WTC11 (cell line): ENCODE results near the gene MORN1. TPM values are rescaled to one million over a fixed set of nuclear protein-coding genes. Genes with fewer than 3 reads are reported as not detected.
A peak's percentile ranks its signal among the peaks of the same experiment; 100 is the strongest.

Source experiments
- ATAC-seq: fragments of 200-7000 bp; cut with Tn5 transposase; 2 replicates; pipeline ENCODE4 v1.10.0; 2021; ENCODE audit warnings: mild to moderate bottlenecking, moderate library complexity
- CTCF ChIA-PET: fragments of 300-600 bp; sonication (Branson Sonifier 250); formaldehyde crosslinking; loops from one replicate; lab custom pipeline; 2021; ENCODE audit warnings: antibody characterized with exemption; lab: Charles Lee
- POLR2A ChIA-PET: fragments of 350-600 bp; sonication (Branson Sonifier 250); formaldehyde crosslinking; loops from one replicate; lab custom pipeline; 2021; ENCODE audit warnings: antibody characterized with exemption; lab: Charles Lee
- DNase-seq: peaks from one replicate; pipeline ENCODE4 v3.0.0; 2021; ENCODE audit warnings: low spot score
- H3K27ac Mint-ChIP-seq: 2 replicates; pipeline ENCODE4 v1.8.0; 2021; ENCODE audit warnings: mixed read lengths
- H3K27me3 Mint-ChIP-seq: 2 replicates; pipeline ENCODE4 v1.8.0; 2021; ENCODE audit warnings: low read depth, mild to moderate bottlenecking, moderate library complexity, mixed read lengths
- H3K36me3 Mint-ChIP-seq: 2 replicates; pipeline ENCODE4 v1.8.0; 2021; ENCODE audit warnings: mixed read lengths
- H3K4me1 Mint-ChIP-seq: 2 replicates; pipeline ENCODE4 v1.8.0; 2022; ENCODE audit warnings: mixed read lengths
- H3K4me3 Mint-ChIP-seq: 2 replicates; pipeline ENCODE4 v1.8.0; 2021; ENCODE audit warnings: mild to moderate bottlenecking, moderate library complexity, mixed read lengths
- H3K9me3 Mint-ChIP-seq: 2 replicates; pipeline ENCODE4 v1.8.0; 2021; ENCODE audit warnings: mixed read lengths
- ARID4B ChIP-seq: sonication (generic); formaldehyde crosslinking; IDR thresholded peaks from 2 replicates; pipeline ENCODE4 v1.8.0; 2023; ENCODE audit warnings: missing genetic modification reagents, mild to moderate bottlenecking, borderline replicate concordance
- CDX4 ChIP-seq: fragments of 250-450 bp; sonication (Bioruptor Pico); IDR thresholded peaks from 2 replicates; pipeline ENCODE4 v1.9.0; 2021; ENCODE audit warnings: moderate library complexity, mild to moderate bottlenecking, inconsistent platforms, borderline replicate concordance
- CREB1 ChIP-seq: sonication (generic); formaldehyde crosslinking; IDR thresholded peaks from 2 replicates; pipeline ENCODE4 v1.8.0; 2023; ENCODE audit warnings: mild to moderate bottlenecking, missing genetic modification reagents
- FOXP1 ChIP-seq: sonication (generic); formaldehyde crosslinking; IDR thresholded peaks from 2 replicates; pipeline ENCODE4 v1.8.0; 2022; ENCODE audit warnings: missing genetic modification reagents, mild to moderate bottlenecking, moderate library complexity, borderline replicate concordance
- HMGXB4 ChIP-seq: sonication (generic); formaldehyde crosslinking; IDR thresholded peaks from 2 replicates; pipeline ENCODE4 v1.8.1; 2023; ENCODE audit warnings: mild to moderate bottlenecking, moderate library complexity, missing genetic modification reagents
- PREB ChIP-seq: sonication (generic); formaldehyde crosslinking; IDR thresholded peaks from 2 replicates; pipeline ENCODE4 v1.8.1; 2022; ENCODE audit warnings: mild to moderate bottlenecking, missing genetic modification reagents, moderate library complexity, borderline replicate concordance
- PRRX2 ChIP-seq: fragments of 250-450 bp; sonication (Bioruptor Pico); IDR thresholded peaks from 2 replicates; pipeline ENCODE4 v1.8.0; 2021; ENCODE audit warnings: mild to moderate bottlenecking
- RORB ChIP-seq: fragments of 250-450 bp; sonication (Bioruptor Pico); IDR thresholded peaks from 2 replicates; pipeline ENCODE4 v1.9.0; 2021; ENCODE audit warnings: mild to moderate bottlenecking
- SMAD4 ChIP-seq: sonication (generic); formaldehyde crosslinking; IDR thresholded peaks from 2 replicates; pipeline ENCODE4 v1.8.0; 2022; ENCODE audit warnings: mild to moderate bottlenecking, missing genetic modification reagents
- TP53 ChIP-seq: sonication (generic); formaldehyde crosslinking; IDR thresholded peaks from 2 replicates; pipeline ENCODE4 v1.8.1; 2023; ENCODE audit warnings: mild to moderate bottlenecking, missing genetic modification reagents
- USF1 ChIP-seq: sonication (generic); formaldehyde crosslinking; IDR thresholded peaks from 2 replicates; pipeline ENCODE4 v1.8.0; 2022; ENCODE audit warnings: mild to moderate bottlenecking, missing genetic modification reagents
- ZNF423 ChIP-seq: fragments of 250-450 bp; sonication (Bioruptor Pico); IDR thresholded peaks from 2 replicates; pipeline ENCODE4 v2.1.2; 2022; ENCODE audit warnings: mild to moderate bottlenecking, moderate library complexity
- total RNA-seq: library from RNA; stranded (reverse); gene quantifications from 3 replicates; pipeline ENCODE4 v1.2.3, GENCODE V29; 2021
- TF ChIP-seq, protein P1 (sequence below): sonication (generic); formaldehyde crosslinking; IDR thresholded peaks from 2 replicates; pipeline ENCODE4 v1.8.0; 2023; ENCODE audit warnings: mild to moderate bottlenecking, missing genetic modification reagents
- TF ChIP-seq, protein P2 (sequence below): sonication (generic); formaldehyde crosslinking; IDR thresholded peaks from 2 replicates; pipeline ENCODE4 v1.8.1; 2022; ENCODE audit warnings: low read depth, mild to moderate bottlenecking, moderate library complexity, missing genetic modification reagents, borderline replicate concordance

The MORN1 gene
- total RNA-seq, 1 experiment from 2014 or later, result 14.5 TPM

DNA sequence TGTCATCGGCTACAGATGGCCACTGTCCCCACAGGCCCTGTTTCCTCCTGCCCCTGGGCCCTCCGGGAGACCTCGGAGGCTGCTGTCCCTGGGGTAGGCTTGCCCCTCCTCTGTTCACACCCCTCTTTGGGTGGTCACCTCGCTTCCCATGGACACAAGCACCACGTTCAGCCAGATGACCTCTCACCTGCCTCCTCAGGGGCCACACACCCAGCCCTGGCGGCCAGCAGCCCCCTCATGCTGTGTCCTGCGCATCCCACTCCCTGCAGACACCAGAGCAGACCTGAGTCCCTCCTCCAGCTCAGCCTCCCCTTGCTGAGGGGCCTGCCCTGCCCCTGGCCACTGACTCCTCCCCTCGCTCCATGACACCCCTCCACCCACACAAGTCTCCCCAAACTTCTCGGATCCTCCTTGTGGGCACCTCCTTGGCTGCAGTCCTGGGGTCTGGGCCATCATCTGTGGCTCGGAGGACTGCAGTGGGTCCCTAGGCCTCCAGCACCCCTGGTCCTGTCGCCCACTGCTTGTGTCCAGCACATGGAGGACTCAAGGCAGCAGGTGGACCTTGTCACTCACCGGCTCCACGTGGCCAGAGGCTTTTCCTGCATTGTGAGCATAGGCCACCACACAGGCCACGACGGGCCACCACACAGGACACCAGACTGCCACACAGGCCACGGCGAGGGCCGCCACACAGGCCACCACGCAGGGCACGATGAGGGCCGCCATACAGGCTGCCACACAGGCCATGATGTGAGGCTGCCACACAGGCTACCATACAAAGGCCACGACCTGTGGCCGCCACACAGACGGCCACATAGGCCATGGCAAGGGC lies 51.1 kb downstream of the MORN1 start:
- POLR2A ChIA-PET, result no interaction called here
- H3K4me1 Mint-ChIP-seq, result no peaks in the 10 kb centered on the region
- CTCF ChIA-PET, result no interaction called here
- H3K27ac Mint-ChIP-seq, result peak overlapping the region; percentile 45; the same call in 1 of the 2 replicates
- TF ChIP-seq PREB (no peak), FOXP1 (CRISPR knock-in tag) (no peak)
- no peaks in the 10 kb centered on the region for H3K9me3 Mint-ChIP-seq
- no peak for DNase-seq
- no peak for ATAC-seq
- no peaks in the 10 kb centered on the region for H3K36me3 Mint-ChIP-seq
- H3K4me3 Mint-ChIP-seq, result no peak overlapping the region
- no peaks in the 10 kb centered on the region; the same call in 1 of the 2 replicates for H3K27me3 Mint-ChIP-seq

DNA sequence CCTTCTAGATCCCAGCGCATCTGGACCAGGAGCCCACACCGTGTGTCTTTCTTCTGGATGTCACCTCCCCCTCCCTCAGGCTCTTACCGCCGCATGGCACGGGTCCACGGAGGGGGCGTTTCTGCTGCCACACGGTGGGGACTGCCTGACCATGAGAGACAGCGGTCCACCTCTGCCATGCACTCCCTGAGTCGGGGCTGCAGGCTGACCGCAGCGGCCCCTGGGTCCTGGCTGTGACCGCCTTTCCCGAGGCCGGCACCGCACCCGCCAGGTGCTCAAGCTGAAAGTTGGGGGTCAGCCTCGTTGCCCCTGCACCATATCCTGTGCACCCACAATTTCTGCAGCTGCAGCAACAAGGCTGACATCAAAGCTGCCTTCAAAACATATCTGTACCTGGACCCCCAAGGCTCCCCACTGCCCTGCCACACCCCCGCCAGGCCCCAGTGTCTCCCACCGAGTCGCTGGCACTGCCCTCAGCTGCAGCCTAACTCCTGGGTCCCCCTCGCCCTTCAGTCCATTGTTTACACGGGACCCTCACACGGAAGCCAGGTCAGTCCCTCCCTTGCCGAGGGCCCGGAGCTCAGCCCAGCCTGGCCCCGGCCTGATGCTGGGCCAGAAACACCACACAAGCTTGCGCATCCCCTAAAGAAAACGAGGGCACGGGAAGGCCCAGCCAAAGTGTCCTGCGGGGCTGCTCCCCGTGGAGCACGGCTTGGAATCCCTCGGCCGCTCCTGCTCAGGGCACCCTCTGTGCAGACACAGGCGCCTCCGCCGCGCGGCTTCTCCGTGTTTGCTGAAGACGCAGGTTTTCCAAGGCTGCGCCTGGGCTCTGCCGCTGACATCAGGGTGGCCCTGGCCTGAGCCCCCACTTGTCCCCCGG lies 51.9 kb downstream of the MORN1 start:
- POLR2A ChIA-PET, result no interaction called here
- H3K36me3 Mint-ChIP-seq, result no peaks in the 10 kb centered on the region
- no peak overlapping the region for H3K4me3 Mint-ChIP-seq
- ATAC-seq (no peak), DNase-seq (no peak)
- no peaks in the 10 kb centered on the region; the same call in 1 of the 2 replicates for H3K27me3 Mint-ChIP-seq
- no peaks in the 10 kb centered on the region for H3K4me1 Mint-ChIP-seq
- 0 out of 2 replicates have a peak overlapping the region, but pooled peaks have one; percentile 49 for H3K27ac Mint-ChIP-seq
- H3K9me3 Mint-ChIP-seq, result no peaks in the 10 kb centered on the region
- CTCF ChIA-PET, result interaction anchor here (1.0 to 1.3 kb wide), 3 partner anchors 28 to 199 kb away, joined by 3 to 4 read pairs (median 3); no protein-coding TSS in a partner anchor
- no peak for TF ChIP-seq HMGXB4 (CRISPR knock-in tag)
- TF ChIP-seq USF1, result no peak
- TF ChIP-seq, protein P1, sequence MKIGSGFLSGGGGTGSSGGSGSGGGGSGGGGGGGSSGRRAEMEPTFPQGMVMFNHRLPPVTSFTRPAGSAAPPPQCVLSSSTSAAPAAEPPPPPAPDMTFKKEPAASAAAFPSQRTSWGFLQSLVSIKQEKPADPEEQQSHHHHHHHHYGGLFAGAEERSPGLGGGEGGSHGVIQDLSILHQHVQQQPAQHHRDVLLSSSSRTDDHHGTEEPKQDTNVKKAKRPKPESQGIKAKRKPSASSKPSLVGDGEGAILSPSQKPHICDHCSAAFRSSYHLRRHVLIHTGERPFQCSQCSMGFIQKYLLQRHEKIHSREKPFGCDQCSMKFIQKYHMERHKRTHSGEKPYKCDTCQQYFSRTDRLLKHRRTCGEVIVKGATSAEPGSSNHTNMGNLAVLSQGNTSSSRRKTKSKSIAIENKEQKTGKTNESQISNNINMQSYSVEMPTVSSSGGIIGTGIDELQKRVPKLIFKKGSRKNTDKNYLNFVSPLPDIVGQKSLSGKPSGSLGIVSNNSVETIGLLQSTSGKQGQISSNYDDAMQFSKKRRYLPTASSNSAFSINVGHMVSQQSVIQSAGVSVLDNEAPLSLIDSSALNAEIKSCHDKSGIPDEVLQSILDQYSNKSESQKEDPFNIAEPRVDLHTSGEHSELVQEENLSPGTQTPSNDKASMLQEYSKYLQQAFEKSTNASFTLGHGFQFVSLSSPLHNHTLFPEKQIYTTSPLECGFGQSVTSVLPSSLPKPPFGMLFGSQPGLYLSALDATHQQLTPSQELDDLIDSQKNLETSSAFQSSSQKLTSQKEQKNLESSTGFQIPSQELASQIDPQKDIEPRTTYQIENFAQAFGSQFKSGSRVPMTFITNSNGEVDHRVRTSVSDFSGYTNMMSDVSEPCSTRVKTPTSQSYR, result no peak
- no peak for TF ChIP-seq CREB1 (CRISPR knock-in tag)
- no peak for TF ChIP-seq ZNF423
- TF ChIP-seq RORB (CRISPR knock-in tag), result no peak
- TF ChIP-seq SMAD4 (CRISPR knock-in tag), result no peak
- TF ChIP-seq, protein P2, sequence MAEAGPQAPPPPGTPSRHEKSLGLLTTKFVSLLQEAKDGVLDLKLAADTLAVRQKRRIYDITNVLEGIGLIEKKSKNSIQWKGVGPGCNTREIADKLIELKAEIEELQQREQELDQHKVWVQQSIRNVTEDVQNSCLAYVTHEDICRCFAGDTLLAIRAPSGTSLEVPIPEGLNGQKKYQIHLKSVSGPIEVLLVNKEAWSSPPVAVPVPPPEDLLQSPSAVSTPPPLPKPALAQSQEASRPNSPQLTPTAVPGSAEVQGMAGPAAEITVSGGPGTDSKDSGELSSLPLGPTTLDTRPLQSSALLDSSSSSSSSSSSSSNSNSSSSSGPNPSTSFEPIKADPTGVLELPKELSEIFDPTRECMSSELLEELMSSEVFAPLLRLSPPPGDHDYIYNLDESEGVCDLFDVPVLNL (CRISPR knock-in tag), result no peak
- no peak for TF ChIP-seq CDX4
- no peak for TF ChIP-seq TP53
- TF ChIP-seq PRRX2 (CRISPR knock-in tag), result no peak
- no peak for TF ChIP-seq ARID4B (CRISPR knock-in tag)
- TF ChIP-seq FOXP1 (CRISPR knock-in tag), result no peak
